HG03558 (cell line): ENCODE results near the gene AS3MT.
"Not testable (repeated sequence)": the region's sequence is repeated elsewhere in the genome, so short reads cannot be mapped to it uniquely, and the experiment has no call there.

Experiments
- ATAC-seq: cut with Tn5 transposase; IDR thresholded peaks from one replicate; pipeline ENCODE4 v1.9.1; 2021; ENCODE audit warnings: moderate number of reproducible peaks; ENCODE audit not compliant: unreplicated experiment; ENCODE audit errors: extremely low read depth

AS3MT gene, protein sequence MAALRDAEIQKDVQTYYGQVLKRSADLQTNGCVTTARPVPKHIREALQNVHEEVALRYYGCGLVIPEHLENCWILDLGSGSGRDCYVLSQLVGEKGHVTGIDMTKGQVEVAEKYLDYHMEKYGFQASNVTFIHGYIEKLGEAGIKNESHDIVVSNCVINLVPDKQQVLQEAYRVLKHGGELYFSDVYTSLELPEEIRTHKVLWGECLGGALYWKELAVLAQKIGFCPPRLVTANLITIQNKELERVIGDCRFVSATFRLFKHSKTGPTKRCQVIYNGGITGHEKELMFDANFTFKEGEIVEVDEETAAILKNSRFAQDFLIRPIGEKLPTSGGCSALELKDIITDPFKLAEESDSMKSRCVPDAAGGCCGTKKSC

DNA sequence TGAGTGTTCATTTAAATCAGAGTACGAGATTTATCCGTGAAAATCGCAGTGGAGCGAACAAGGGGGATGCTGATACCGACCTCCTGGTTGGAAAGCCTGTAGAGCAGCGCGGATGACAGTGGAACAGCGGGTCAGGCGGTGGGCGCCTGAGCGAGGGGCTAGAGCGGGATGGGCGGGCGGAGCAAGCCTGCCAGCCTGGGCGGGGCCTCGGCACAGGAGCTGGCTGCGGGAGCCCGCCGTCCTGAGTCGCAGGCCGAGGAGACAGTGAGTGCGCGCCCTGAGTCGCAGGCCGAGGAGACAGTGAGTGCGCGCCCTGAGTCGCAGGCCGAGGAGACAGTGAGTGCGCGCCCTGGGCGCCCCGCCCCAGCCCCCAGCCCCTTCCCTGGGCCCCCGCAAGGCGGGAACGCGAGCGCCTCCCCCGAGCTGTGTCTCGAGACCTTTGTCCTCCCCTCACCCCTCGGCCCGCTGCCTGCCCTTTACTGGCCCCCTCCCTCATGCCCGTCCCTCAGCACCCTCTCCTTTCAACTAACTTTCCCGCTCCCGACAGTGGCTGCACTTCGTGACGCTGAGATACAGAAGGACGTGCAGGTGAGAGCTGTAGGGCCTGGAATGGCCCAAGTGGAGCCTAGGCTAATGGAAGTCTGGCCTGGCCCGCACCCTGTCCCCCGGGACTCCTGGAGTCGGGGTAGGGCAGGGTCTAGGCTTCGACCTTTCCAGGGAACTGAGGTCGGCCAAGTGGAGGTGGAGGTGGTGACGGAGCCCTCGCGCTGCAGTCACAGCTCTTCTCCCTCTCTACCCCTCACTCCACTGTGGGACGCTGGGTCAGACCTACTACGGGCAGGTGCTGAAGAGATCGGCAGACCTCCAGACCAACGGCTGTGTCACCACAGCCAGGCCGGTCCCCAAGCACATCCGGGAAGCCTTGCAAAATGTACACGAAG, at the start of gene AS3MT:
TSS of gene AS3MT (plus strand) at position 213 of the 941 bp plus-strand sequence. CDS start at position 336, 123 bp downstream.
- no peak for ATAC-seq

DNA sequence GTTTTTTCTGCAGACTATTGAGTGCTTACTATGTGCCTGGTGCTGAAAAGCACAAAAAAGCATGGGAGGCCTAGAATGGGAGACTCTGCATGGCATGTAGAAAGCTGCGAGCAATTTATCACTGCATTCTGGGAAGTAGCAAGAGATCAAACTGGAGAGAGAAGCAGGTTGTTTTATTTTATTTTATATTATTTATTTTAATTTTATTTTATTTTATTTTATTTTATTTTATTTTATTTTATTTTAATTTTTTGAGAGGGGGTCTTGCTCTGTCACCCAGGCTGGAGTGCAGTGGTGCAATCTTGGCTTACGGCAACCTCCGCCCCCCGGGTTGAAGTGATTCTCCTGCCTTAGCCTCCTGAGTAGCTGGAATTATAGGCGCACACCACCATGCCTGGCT, 49.3 kb upstream of the AS3MT start:
- ATAC-seq = not testable (repeated sequence)

- ATAC-seq = no peak
Observed at GRCh38 chr10:102822222-102822621, 47.0 kb upstream of the AS3MT start.

DNA sequence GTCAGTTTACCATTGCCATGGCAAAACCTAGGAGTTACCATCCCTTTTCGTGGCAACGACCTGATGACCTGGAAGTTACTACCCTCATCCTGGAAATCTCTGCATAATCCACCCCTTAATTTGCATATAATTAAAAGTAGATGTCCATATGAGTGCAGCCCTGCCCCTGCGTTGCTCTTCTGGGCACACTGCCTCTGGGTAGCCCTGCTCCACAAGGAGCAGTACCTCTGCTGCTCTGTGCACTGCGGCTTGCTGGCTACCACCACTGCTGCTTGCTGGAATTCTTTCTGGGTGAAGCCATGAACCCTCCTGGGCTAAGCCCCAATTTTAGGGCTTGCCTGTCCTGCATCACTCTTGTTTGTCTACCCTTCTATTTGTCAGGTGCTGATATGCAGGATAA, 44.6 kb upstream of the AS3MT start:
- no peak for ATAC-seq

GRCh38 chr10:102826148-102826796, 43.0 kb upstream of the AS3MT start:
- no peak for ATAC-seq

DNA sequence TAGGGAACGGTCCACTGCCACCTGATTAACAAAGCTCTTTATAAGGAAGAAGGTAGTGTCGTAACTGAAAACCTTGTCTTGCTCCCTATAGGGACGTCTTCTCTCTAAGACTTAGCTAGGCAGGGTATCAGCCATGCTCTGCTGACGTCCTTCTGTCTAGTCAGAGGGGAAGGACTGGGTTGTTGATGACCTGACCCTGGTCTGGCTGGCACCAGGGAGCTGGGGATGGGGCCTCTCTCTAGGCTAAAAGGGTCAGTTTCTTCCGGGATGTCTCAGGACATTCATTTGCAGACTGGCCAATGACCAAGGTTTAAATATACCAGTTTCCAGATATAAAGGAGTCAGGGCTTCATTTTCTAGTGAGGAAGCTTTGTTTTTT, 41.7 kb upstream of the AS3MT start:
- no peak for ATAC-seq

DNA sequence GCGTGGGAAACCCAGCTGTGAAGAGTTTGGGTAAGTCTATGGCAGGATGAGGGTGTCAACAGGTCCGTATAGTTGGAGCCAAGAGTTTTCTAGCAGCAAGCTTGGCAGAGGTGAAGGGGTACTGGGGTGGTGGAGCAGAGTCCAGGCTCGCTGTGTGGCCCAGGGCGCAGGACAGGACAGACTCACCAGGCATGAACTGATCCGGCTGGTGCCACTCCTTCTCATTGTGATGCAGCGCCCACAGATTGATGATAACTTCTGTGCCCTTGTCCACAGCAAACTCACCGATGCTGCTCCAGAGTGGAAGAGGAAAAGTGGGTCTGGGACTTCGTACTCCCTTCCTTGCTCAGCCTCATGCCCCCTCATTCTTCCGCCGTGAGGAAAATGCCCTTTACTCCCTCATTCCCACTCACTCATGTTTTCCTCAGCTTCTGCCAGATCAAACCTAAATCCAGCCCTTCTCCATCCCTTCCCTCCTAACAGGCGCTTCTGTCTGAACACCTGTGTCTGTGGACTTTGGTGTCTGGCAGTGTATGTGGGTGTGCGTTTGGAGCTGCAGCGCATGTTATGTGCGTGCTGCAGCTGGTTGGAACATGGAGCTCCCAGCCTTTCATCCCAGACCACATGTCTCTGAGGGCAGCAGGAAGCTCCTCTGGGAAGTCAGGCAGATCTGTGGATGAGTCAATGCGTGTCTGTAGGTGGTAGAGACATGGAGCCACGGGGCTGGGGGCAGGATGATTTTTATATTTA, 37.8 kb upstream of the AS3MT start:
- ATAC-seq = no peak

GRCh38 chr10:102832248-102832647, 37.0 kb upstream of the AS3MT start:
- ATAC-seq = no peak

GRCh38 chr10:102832987-102833386, 36.3 kb upstream of the AS3MT start:
- ATAC-seq = no peak

- ATAC-seq = no peak
Observed at GRCh38 chr10:102834143-102834542, 35.1 kb upstream of the AS3MT start.

GRCh38 chr10:102835007-102835482, 34.2 kb upstream of the AS3MT start:
- ATAC-seq = no peak

GRCh38 chr10:102837230-102837721, 32.0 kb upstream of the AS3MT start, which contains the start of gene CYP17A1:
Gene CYP17A1, minus strand, starts transcription at chr10:102837413. Its CDS starts 52 bp downstream, at chr10:102837361.
- no peak for ATAC-seq

DNA sequence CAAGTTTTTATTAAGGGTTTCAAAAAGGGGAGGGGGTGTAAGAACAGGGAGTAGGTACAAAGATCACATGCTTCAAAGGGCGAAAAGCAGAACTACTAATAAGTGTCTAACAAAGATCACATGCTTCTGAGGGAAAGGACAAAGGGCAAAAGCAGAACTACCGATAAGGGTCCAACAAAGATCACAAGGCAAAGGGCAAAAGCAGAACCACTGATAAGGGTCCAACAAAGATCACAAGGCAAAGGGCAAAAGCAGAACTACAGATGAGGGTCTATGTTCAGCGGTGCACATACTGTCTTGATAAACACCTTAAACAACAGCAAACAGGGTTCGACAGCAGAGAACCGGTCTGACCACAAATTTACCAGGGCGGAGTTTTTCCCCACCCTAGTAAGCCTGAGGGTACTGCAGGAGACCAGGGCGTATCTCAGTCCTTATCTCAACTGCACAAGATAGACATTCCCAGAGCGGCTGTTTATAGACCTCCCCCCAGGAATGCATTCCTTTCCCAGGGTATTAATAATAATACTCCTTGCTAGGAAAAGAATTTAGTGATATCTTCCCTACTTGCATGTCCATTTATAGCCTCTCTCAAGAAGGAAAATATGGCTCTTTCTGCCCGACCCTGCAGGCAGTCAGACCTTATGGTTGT, 30.9 kb upstream of the AS3MT start:
- not testable (repeated sequence) for ATAC-seq

DNA sequence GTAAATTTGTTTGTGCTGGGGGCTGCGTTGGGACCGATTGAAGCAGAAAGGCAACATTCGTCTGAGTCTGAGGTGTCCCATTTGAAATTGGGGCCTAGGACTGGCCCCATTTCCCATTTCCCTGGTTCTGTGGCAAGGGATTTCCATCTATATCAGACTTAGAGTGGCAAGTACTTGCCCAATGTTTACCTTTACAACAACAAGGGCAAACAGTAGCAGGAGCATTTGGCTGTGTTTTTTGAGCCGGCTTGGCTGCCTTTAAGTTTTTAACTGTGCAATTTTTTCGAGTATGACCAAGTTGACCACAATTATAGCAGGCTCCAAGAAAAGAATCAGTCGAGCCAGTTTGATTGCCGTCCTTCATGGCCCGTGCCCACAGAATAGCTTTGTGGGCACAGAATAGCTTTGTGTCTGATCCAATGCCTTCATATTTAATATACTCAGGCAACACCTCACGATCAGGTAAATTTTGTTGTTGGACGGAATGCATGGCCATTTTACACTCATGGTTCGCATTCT, 27.4 kb upstream of the AS3MT start:
- ATAC-seq = no peak

GRCh38 chr10:102843139-102843538, 26.1 kb upstream of the AS3MT start:
- ATAC-seq = not testable (repeated sequence)

DNA sequence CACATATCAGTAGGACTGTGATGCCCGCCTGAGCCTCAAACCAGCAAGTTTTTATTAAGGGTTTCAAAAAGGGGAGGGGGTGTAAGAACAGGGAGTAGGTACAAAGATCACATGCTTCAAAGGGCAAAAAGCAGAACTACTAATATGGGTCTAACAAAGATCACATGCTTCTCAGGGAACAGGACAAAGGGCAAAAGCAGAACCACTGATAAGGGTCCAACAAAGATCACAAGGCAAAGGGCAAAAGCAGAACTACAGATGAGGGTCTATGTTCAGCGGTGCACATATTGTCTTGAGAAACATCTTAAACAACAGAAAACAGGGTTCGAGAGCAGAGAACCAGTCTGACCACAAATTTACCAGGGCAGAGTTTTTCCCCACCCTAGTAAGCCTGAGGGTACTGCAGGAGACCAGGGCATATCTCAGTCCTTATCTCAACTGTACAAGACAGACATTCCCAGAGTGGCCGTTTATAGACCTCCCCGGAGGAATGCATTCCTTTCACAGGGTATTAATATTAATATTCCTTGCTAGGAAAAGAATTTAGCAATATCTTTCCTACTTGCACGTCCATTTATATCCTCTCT, 25.0 kb upstream of the AS3MT start:
- ATAC-seq = not testable (repeated sequence)

GRCh38 chr10:102845352-102845902, 23.8 kb upstream of the AS3MT start:
- no peak for ATAC-seq

DNA sequence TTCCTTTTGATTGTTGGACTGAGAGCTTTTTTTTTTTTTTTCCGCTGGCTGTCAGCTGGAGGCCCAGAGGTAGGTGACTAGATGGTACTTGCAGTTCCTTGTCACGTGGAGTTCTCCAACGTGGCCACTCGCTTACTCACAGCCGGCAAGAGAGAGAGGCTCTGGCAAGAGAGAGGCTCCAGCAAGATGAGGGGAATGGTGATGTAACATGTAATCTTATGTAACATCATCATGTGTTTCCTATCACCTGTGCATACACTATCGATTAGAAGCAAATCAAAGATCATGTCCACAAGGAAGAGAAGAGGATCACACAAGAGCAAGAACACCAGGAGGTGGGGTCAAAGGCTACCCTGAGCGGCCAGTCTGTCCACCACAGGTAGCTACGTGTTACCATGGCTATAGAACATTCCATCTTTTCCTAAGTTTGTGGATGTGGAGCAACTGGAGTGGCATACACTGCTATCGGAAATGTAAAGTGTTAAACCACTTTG, 19.2 kb upstream of the AS3MT start:
- ATAC-seq = no peak
